Measurements from ENCODE around the gene NUDT4. TPM values are rescaled to one million over a fixed set of nuclear protein-coding genes. Genes with fewer than 3 reads are reported as not detected.

Gene NUDT4
- total RNA-seq, 1 experiment from 2014 or later: 236 TPM

DNA sequence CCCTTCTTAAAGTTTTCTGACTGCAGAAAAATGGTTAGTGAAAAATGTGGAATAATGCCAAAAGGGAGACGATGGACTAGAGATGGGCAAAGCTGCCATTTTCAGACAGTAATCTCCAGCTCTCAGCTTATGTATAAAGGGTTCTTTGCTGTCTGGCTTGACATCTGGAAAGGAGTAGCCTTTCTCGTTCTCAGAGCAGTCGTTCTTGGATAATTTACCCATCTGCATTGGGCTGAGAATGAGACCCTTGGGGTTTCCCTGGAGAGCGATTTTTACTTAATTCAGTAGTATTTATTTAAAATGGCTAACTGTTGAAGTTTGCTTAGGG is 1.2 kb downstream of the NUDT4 start:
- TF ChIP-seq, protein P1, sequence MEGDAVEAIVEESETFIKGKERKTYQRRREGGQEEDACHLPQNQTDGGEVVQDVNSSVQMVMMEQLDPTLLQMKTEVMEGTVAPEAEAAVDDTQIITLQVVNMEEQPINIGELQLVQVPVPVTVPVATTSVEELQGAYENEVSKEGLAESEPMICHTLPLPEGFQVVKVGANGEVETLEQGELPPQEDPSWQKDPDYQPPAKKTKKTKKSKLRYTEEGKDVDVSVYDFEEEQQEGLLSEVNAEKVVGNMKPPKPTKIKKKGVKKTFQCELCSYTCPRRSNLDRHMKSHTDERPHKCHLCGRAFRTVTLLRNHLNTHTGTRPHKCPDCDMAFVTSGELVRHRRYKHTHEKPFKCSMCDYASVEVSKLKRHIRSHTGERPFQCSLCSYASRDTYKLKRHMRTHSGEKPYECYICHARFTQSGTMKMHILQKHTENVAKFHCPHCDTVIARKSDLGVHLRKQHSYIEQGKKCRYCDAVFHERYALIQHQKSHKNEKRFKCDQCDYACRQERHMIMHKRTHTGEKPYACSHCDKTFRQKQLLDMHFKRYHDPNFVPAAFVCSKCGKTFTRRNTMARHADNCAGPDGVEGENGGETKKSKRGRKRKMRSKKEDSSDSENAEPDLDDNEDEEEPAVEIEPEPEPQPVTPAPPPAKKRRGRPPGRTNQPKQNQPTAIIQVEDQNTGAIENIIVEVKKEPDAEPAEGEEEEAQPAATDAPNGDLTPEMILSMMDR (IDR thresholded peaks at IDR 0.05; ENCODE audit: insufficient read depth in 1 of 2, low read depth in 1 of 2, low read length in 1 of 2, severe bottlenecking in 1 of 2, unreplicated experiment in 1 of 2): no peak
- no peaks in the 10 kb centered on the region; the same call in 1 of the 2 replicates for H3K36me3 ChIP-seq (ENCODE audit: control insufficient read depth, insufficient read depth, low read length)
- H3K9me3 ChIP-seq: no peaks in the 10 kb centered on the region
- Mint-ChIP-seq H3K27ac (ENCODE audit: unreplicated experiment) (peak overlapping the region; percentile 90), H3K27me3 (ENCODE audit: insufficient read depth, unreplicated experiment) (no peaks in the 10 kb centered on the region), H3K4me3 (ENCODE audit: unreplicated experiment) (peak overlapping the region; percentile 80), H3K9me3 (ENCODE audit: unreplicated experiment) (no peaks in the 10 kb centered on the region), H3K4me1 (ENCODE audit: low read depth, unreplicated experiment) (peaks cover 22% of the 10 kb centered on the region), H3K36me3 (ENCODE audit: insufficient read depth, unreplicated experiment) (peaks cover 73% of the 10 kb centered on the region)
- peak overlapping the region; percentile 83 for H3K4me3 ChIP-seq (ENCODE audit: low read depth, low read length)
- BruUV-seq (replicated peaks): no TSS peak
- ChIA-PET POLR2A (no interaction called here), CTCF (interaction anchor here (0.7 kb wide), 1 partner anchor 62 kb away, joined by 4 read pairs; no protein-coding TSS in a partner anchor)
- DNase-seq: no peak
- intact Hi-C loops (cut with micrococcal nuclease; ENCODE audit: unreplicated experiment): loop anchor here (5.0 kb wide), 2 partner anchors 202 to 452 kb away; partner anchors contain the start of gene EEA1
- peaks cover 36% of the 10 kb centered on the region for H3K4me1 ChIP-seq
- H3K27me3 ChIP-seq (replicated peaks; ENCODE audit: control insufficient read depth, insufficient read depth, low read length): no peaks in the 10 kb centered on the region

GRCh38 chr12:93379326-93379980 is 1.7 kb downstream of the NUDT4 start:
- intact Hi-C loops (cut with micrococcal nuclease; ENCODE audit: unreplicated experiment): loop anchor here (5.0 kb wide), 2 partner anchors 202 to 452 kb away; partner anchors contain the start of gene EEA1
- no peaks in the 10 kb centered on the region for H3K9me3 Mint-ChIP-seq (ENCODE audit: unreplicated experiment)
- BruUV-seq (replicated peaks): TSS peak; percentile 47
- peaks cover 18% of the 10 kb centered on the region for H3K4me1 Mint-ChIP-seq (ENCODE audit: low read depth, unreplicated experiment)
- H3K36me3 Mint-ChIP-seq (ENCODE audit: insufficient read depth, unreplicated experiment): peaks cover 77% of the 10 kb centered on the region
- Histone ChIP-seq H3K36me3 (ENCODE audit: control insufficient read depth, insufficient read depth, low read length) (no peaks in the 10 kb centered on the region; the same call in 1 of the 2 replicates), H3K9me3 (no peaks in the 10 kb centered on the region), H3K4me3 (ENCODE audit: low read depth, low read length) (peak overlapping the region; percentile 83), H3K4me1 (peaks cover 31% of the 10 kb centered on the region), H3K27me3 (replicated peaks; ENCODE audit: control insufficient read depth, insufficient read depth, low read length) (no peaks in the 10 kb centered on the region)
- DNase-seq: no peak
- POLR2A ChIA-PET: no interaction called here
- peak overlapping the region; percentile 80 for H3K4me3 Mint-ChIP-seq (ENCODE audit: unreplicated experiment)
- H3K27ac Mint-ChIP-seq (ENCODE audit: unreplicated experiment): peak overlapping the region; percentile 90
- H3K27me3 Mint-ChIP-seq (ENCODE audit: insufficient read depth, unreplicated experiment): no peaks in the 10 kb centered on the region
- CTCF ChIA-PET: interaction anchor here (0.7 to 0.8 kb wide), 2 partner anchors 63 to 212 kb away, joined by 3 to 4 read pairs; no protein-coding TSS in a partner anchor
- TF ChIP-seq, protein P1 (IDR thresholded peaks at IDR 0.05; ENCODE audit: insufficient read depth in 1 of 2, low read depth in 1 of 2, low read length in 1 of 2, severe bottlenecking in 1 of 2, unreplicated experiment in 1 of 2): no peak

DNA sequence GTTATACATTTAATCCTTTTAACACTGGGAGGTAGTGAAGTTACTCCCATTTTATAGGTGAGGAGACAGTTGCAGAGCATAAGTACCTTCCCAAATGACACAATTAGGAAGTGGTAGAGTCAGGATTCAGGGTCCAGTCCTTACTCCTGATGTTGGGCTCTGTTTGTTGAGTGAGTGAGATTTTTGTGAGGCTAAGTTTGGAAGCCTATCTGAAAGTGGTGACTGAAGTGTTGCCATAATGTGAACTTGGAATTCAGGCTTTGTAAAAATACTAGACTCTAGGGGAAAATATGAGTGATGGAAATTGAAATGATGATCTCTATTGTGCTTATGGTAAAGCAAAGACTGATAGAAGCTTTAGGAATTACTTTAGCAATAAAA is 2.2 kb downstream of the NUDT4 start:
- DNase-seq: no peak
- H3K27ac Mint-ChIP-seq (ENCODE audit: unreplicated experiment): peak overlapping the region; percentile 90
- no peaks in the 10 kb centered on the region for H3K9me3 ChIP-seq
- H3K4me3 ChIP-seq (ENCODE audit: low read depth, low read length): peak overlapping the region; percentile 83
- ChIA-PET POLR2A (interaction anchor here (0.6 kb wide), 1 partner anchor 34 kb away, joined by 6 read pairs; no protein-coding TSS in a partner anchor), CTCF (interaction anchor here (0.8 to 1.5 kb wide), 3 partner anchors 213 to 392 kb away, joined by 3 to 5 read pairs (median 4); no protein-coding TSS in a partner anchor)
- H3K4me1 ChIP-seq: peaks cover 26% of the 10 kb centered on the region
- no peaks in the 10 kb centered on the region for H3K27me3 ChIP-seq (replicated peaks; ENCODE audit: control insufficient read depth, insufficient read depth, low read length)
- H3K36me3 ChIP-seq (ENCODE audit: control insufficient read depth, insufficient read depth, low read length): no peaks in the 10 kb centered on the region; the same call in 1 of the 2 replicates
- intact Hi-C loops (cut with micrococcal nuclease; ENCODE audit: unreplicated experiment): loop anchor here (1.0 to 5.0 kb wide), 4 partner anchors 203 to 453 kb away; partner anchors contain the start of gene EEA1
- peak overlapping the region; percentile 80 for H3K4me3 Mint-ChIP-seq (ENCODE audit: unreplicated experiment)
- BruUV-seq (replicated peaks): no TSS peak
- TF ChIP-seq, protein P1 (IDR thresholded peaks at IDR 0.05; ENCODE audit: insufficient read depth in 1 of 2, low read depth in 1 of 2, low read length in 1 of 2, severe bottlenecking in 1 of 2, unreplicated experiment in 1 of 2): no peak
- H3K9me3 Mint-ChIP-seq (ENCODE audit: unreplicated experiment): no peaks in the 10 kb centered on the region
- peaks cover 80% of the 10 kb centered on the region for H3K36me3 Mint-ChIP-seq (ENCODE audit: insufficient read depth, unreplicated experiment)
- no peaks in the 10 kb centered on the region for H3K27me3 Mint-ChIP-seq (ENCODE audit: insufficient read depth, unreplicated experiment)
- H3K4me1 Mint-ChIP-seq (ENCODE audit: low read depth, unreplicated experiment): peaks cover 18% of the 10 kb centered on the region
